Frontal cortex (tissue), 4 donors: ENCODE measurements around the gene LPAR1. TPM values are rescaled to one million over a fixed set of nuclear protein-coding genes. Genes with fewer than 3 reads are reported as not detected.

Experiments
- DNase-seq, 2 donors: peaks; one replicate each; pipeline ENCODE4 v3.0.0; 2012; ENCODE audit warnings: low spot score in 2 of 2
- FAIRE-seq: peaks from 2 replicates; lab custom pipeline; 2012; peaks lifted over from hg19 to GRCh38; lab: Jason Lieb, UNC
- total RNA-seq: library from RNA; depleted of rRNA; stranded (reverse); fragments of >200 nt; gene quantifications from one replicate; pipeline ENCODE4 v1.2.3, GENCODE V29; 2014
- donor health status: control.
- donor health status: control.
- donor health status: control.

The LPAR1 gene
- total RNA-seq, 1 donor from 2014 or later = 24.5 TPM

- DNase-seq (no peak), FAIRE-seq (no peak)
Observed at GRCh38 chr9:111039231-111039906, 1.1 kb upstream of the LPAR1 start.

DNA sequence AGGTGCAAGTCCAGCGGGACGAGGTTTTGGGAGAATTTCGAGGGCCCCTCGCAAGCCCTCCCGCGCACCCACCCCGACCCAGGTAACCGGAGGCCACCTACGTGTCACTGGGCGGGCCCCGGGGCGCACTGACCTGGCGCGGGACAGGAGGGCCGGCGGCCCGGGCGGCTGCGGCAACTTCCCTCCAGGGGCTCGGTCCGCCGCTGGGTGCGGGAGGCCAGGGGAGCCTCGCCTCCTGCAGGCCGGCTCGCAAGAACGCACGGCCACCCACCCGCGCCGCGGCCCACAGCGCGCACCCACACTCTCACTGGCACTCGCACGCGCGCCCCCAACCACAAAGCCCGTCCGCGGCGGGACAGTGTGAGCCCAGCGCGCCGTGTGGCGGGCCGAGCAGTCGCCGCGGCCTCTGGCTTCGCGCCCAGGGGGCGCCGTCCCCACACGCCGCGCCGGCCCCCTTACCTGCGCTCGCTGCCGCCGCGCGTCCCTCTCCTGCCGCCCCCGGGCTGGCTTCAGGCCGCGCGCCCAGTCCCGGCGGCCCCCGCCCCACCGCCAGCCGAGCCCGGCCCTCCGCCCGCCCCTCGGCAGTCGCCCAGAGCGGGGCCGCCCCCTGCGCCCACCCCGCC lies 451 bp downstream of the LPAR1 start:
- DNase-seq (peak; percentile 20 to 54), FAIRE-seq (no peak)

DNA sequence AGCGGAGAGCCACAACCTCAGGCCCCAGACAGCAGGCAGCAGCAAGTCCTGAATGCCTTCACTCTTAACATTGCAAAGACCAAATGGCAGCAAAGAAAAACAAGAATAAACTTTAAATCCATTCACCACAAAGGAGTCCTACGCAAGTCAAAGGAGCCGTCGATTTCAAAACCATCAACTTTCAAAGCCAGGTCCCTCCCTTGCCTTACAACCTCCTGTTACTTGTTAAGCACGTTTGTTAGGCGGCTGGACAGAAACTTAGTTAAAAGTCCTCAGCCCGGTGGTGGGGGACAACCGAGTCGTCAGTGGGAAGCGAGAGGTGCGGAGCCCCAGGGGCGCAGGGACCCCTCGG lies 938 bp downstream of the LPAR1 start:
- DNase-seq (no peak), FAIRE-seq (no peak)

DNA sequence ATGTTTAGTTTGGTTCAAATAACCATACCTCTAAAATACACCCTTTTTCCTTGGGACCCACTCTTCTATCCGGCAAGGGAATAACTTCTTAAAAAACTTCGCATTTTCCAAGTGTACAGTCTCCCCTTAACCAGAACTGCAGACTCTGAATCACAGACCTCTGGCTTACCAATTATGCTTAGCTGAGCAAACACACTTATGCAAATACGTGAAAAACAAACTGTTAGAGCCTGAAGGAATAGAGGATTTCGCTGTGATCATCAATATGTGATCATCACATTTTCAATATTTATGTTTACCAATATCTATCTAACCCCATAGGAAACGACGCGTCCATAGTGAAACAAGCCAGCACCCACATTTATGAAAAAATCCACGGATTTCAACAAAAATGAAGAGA lies 1.3 kb downstream of the LPAR1 start:
- DNase-seq = no peak
- FAIRE-seq = no peak

DNA sequence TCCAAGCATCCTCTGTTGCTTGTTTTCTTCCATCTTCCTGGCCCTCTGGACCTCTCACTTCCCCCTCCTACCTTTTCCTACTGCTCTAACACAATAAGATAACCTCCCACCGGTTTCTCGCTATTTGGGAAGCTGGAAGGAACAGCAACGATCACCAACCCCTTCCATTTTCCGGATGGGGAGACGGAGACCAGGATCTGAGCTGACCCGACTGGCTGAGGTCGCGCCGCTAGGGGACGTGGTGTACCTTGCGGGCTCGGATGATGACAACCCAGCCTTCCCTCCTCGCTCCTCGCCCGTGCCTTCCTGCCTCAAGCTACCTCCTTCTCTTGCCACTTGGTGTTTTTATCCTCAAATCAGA lies 1.9 kb downstream of the LPAR1 start:
- no peak for DNase-seq
- no peak for FAIRE-seq

DNA sequence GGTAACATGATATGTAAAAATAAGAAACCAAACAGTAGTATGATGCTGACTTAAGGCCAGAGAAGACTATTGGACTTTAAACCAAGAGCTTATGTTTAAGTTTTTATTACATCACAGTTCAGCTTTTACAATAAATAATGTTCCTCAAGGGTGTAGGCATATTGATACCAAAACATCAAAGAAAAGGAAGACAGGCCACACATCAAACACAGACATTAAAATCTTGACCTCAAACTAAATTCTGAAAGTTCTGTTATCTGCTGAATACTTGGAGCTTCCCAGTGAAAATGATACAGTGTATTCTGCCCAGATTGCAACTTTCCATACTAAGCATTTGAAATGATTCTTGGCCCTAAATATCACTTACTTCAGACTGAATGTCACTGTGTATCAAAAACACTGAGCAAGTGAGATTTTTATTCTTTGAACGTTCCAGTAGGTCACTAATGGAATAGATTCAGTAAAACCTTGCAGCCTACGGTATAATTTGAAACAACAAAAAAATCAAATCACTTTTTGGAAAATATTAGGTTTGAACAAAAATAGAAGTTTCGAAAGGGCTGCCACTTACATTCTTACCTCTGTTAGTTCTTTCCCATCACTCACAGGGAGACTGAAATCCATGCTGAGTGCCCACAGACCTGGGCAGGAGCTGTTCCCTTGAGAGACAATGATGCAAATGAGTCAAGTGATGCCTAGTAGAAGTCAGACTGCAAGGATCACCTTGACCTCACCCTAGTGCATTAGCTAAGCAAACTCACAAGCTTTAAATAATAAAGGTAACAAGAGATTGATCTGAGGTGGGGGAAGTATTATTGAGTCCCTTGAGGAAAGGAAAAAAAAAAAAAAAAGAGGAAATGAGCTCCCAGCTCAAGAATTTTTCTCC lies 2.5 kb downstream of the LPAR1 start:
- DNase-seq = no peak
- FAIRE-seq = no peak

- no peak for FAIRE-seq
- no peak for DNase-seq
Observed at GRCh38 chr9:111034898-111035539, 3.3 kb downstream of the LPAR1 start.

- FAIRE-seq = no peak
- no peak for DNase-seq
Observed at GRCh38 chr9:111034170-111034897, 3.9 kb downstream of the LPAR1 start.

GRCh38 chr9:111030492-111030891 lies 7.8 kb downstream of the LPAR1 start:
- no peak for FAIRE-seq
- no peak for DNase-seq

DNA sequence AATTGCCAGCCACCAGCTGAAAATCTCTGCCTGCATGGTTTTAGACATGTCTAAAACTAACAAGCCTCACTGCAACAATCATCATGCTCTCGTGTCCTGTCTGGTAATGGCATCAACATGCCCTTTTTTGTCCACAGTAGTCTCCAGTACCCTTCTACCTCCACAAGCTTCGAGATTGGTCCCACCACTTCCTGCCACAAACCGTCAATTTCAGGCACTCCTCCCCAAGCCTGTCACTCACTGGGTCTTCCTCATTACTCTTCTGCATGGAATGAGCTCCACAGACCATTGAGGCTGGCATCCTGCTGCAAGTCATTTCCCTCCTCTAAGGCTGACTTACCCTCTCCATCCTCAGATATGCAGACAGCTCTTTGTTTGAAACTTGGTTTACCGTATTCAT lies 9.0 kb downstream of the LPAR1 start:
- DNase-seq = no peak
- FAIRE-seq = no peak

GRCh38 chr9:111027798-111028197 lies 10.5 kb downstream of the LPAR1 start:
- FAIRE-seq = no peak
- no peak for DNase-seq

- FAIRE-seq = no peak
Observed at GRCh38 chr9:111023128-111023527, 15.1 kb downstream of the LPAR1 start.

DNA sequence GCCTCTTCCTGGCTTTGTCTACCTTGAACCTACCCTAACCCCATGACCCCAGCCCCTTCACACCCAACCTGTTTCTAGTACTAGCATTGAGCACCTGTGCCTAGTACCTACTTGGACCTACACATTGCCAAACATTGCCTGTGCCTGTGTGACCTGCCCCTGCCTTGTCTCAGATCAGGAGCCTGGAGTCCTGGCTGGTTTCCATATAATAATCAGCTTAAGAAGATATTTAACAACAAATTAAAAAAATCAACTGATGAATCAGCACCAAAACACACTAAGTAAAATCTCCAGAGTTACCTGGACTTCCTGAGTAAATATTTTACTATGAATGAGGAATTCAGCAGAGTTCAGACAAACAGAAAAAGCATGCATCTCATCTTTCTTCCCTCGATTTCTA lies 17.7 kb downstream of the LPAR1 start:
- DNase-seq (no peak), FAIRE-seq (no peak)

More at GRCh38 chr9:111023128-111023527, 15.1 kb downstream of the LPAR1 start:
- DNase-seq = no peak

GRCh38 chr9:111016426-111017045 lies 21.7 kb downstream of the LPAR1 start:
- DNase-seq (no peak), FAIRE-seq (no peak)

- DNase-seq (no peak), FAIRE-seq (no peak)
Observed at GRCh38 chr9:111016016-111016415, 22.3 kb downstream of the LPAR1 start.

GRCh38 chr9:111013707-111014106 lies 24.6 kb downstream of the LPAR1 start:
- FAIRE-seq (no peak), DNase-seq (no peak)

DNA sequence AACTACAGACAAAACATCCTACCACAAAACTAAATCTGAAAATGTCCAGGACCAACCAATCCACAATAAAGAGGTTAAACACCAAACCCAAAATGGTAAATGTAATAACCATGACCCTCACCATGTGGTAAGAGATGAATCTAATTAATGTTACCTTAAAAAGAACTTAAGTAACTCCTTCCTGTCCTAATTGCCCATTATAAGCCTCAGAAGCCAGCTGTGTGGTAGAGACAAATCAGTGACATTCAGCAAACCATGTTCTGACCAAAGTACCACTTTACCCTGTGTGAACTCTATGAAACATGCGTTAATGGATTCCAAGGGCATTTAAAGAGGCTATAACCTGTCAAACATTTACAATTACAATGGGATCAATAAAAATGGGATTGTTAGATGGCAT lies 25.0 kb downstream of the LPAR1 start:
- DNase-seq (no peak), FAIRE-seq (no peak)

DNA sequence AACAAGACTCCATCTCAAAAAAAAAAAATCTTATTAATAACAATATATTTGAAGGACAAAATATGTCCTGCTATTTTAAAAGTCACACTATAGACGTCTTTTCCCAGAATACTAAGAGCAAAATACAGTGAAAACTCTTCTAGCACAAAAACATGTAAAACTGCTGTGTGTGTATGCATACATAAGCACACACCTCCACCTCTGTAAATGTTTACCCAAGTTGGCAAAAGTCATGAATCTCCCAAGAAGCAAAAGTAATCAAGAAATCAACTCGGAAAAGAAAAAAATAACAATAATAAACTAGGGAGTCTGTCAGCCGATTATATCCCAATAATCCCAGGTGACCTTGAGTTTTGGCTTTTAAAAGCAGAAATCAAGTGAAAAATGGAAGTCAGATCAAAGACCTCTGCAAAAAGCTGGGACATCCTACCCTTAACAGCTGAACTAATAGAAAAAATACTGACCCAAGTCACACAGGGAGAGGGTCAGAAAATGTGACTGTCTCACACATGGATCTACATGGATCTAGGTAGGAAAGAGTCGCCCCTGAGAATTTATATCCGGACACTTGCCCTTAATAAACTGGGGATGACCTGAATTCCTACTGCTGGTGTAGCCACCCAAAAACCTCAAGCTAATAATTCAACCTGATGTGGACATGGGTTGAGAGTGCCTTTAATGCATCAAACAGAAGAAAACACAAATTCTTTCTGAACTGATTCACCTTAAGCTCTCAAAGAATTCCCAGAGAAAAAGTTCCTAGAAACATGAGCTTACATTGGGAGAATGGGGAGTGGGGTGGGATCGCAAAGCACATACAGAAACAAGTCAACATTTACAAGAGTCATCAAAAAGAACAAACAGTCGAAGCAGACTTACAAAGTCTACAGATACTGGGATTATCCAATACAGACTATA lies 29.9 kb downstream of the LPAR1 start:
- FAIRE-seq (no peak), DNase-seq (no peak)
